ENCODE measurements around the gene DNAL1. TPM values are rescaled to one million over a fixed set of nuclear protein-coding genes. Genes with fewer than 3 reads are reported as not detected.

The DNAL1 gene
- total RNA-seq, 1 donor from 2014 or later = 2.6 TPM

DNA sequence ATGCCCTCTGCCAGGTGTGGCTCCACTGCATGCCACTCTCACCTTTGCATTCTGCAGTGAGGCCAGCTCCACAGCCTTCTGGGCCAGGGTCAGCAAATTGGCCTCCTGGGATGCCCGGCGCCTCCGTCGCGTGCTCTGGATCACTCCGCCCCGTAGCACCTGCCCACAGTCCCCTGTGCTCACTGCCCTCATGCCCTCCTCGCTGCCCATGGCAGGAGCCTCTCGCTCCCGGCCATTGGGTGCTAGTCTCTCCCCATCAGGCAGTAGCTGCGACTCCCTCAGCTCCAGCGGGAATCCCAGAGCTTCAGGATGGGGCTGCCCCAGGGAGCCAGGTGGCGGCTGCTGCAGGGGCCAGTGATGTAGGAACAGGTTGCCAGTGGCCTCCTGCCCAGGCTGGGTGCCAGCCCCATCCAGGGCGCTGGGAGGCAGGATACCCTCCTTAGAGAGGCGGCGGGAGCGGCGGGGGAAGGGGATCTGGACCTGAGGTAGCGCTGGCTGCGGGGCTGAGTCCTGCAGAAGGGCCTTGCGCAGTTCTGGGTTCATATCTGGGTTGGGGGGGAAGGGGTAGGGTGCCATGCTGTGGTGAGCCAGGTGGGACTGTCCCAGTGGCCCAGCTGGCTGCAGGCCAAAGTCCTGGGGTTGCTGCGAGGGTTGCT, 93.9 kb downstream of the DNAL1 start:
- H3K4me3 ChIP-seq (ENCODE audit: low read depth, low read length) = no peak overlapping the region
- no peak for TF ChIP-seq CTCF (conservative IDR thresholded peaks at IDR 0.05; ENCODE audit: low read depth, low read length)
- DNase-seq (ENCODE audit: low read depth) = no peak

- TF ChIP-seq CTCF (conservative IDR thresholded peaks at IDR 0.05; ENCODE audit: low read depth, low read length) = no peak
- DNase-seq (ENCODE audit: low read depth) = no peak
- no peak overlapping the region for H3K4me3 ChIP-seq (ENCODE audit: low read depth, low read length)
These were observed 94.5 kb downstream of the DNAL1 start for GRCh38 chr14:73739174-73739898.

DNA sequence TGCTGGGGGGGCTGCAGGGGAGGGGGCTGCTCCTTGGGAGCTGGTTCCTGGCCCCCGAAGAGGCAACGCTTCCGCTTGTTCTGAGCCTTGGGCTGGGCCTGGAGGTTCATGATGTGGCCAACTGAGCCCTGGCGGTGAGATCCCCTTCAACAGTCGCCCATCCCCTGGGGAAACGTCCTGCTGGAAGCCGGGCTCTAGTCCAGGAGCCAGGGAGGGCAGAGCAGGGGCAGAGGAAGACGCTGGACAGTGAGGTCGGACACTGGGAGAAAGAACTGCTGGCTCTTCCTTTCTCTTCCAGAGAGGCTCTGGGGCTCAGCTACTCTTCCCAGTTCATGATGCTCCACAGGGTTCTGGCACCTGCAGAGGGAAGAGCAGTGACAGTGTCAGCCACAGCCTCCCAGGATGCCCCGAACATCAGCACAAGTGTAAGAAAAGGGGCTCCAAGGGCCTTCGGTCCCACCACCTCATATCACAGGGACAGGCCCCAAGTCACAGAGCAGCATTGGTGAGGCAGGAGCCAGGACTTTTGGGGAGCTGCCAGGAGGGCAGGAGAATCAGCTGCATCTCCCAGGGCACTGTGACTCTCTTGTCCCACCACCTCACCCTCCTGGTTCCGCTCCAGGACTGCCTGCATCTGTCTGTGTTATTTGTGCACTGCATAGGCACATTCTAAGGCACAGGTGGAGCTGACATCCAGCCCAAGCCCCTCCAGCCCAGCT, 95.3 kb downstream of the DNAL1 start:
- no peak for DNase-seq (ENCODE audit: low read depth)
- H3K4me3 ChIP-seq (ENCODE audit: low read depth, low read length) = no peak overlapping the region
- no peak for TF ChIP-seq CTCF (conservative IDR thresholded peaks at IDR 0.05; ENCODE audit: low read depth, low read length)

GRCh38 chr14:73740618-73741326, 96.0 kb downstream of the DNAL1 start:
- DNase-seq (ENCODE audit: low read depth) = no peak
- TF ChIP-seq CTCF (conservative IDR thresholded peaks at IDR 0.05; ENCODE audit: low read depth, low read length) = no peak
- H3K4me3 ChIP-seq (ENCODE audit: low read depth, low read length) = peak overlapping the region; percentile 37

DNA sequence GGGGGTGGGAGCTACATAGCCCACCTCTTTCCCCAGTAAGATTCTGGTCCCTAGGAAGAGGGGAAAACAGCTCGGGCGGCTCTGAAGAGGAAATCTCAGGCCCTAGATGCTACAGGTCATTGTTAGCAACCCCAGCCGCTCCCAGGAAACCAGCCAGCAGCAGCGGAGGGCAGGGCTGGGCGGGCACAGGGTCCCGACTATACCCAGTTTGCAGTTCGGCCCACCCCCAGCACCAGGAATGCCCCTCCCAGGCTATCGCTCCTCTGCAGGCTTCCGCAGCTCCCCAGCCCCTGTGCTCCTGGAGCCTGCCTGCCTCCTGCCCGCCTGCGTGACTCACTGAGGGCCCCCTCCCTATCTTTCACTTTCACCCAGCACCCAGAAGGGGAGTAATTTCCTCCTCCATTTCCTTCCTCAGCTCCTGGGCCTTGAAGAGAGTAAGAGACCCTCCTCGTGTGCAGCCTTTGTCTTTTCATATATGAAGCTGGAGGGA, 96.6 kb downstream of the DNAL1 start:
- peak overlapping the region; percentile 37 for H3K4me3 ChIP-seq (ENCODE audit: low read depth, low read length)
- no peak for DNase-seq (ENCODE audit: low read depth)

More for the DNA sequence above, 96.6 kb downstream of the DNAL1 start:
- TF ChIP-seq CTCF (conservative IDR thresholded peaks at IDR 0.05; ENCODE audit: low read depth, low read length) = no peak
